T47D (cell line): ENCODE measurements around the gene PRKN.
"Not testable (repeated sequence)": the region's sequence is repeated elsewhere in the genome, so short reads cannot be mapped to it uniquely, and the experiment has no call there.

ENCODE experiments used
- DNase-seq, 2 experiments: peaks; one replicate each; pipeline versions ENCODE4 v3.0.0 to v3.0.0-alpha.2; 2011 to 2012; ENCODE audit warnings: low read depth in 1 of 2, low spot score in 1 of 2
- JUND ChIP-seq: IDR thresholded peaks from 2 replicates; pipeline ENCODE4 v1.6.1; 2012; ENCODE audit warnings: low read depth
- in situ Hi-C: cut with HindIII; loops from 2 replicates; pipeline ENCODE4 v1.10.0; 2016; ENCODE audit warnings: low sequenced_read_pairs, low pct_unique_long_range_greater_than_20kb

The PRKN gene

GRCh38 chr6:162416307-162416706, 311.3 kb downstream of the PRKN start:
- in situ Hi-C loops, result no loop called here
- no peak for DNase-seq
- TF ChIP-seq JUND, result no peak

DNA sequence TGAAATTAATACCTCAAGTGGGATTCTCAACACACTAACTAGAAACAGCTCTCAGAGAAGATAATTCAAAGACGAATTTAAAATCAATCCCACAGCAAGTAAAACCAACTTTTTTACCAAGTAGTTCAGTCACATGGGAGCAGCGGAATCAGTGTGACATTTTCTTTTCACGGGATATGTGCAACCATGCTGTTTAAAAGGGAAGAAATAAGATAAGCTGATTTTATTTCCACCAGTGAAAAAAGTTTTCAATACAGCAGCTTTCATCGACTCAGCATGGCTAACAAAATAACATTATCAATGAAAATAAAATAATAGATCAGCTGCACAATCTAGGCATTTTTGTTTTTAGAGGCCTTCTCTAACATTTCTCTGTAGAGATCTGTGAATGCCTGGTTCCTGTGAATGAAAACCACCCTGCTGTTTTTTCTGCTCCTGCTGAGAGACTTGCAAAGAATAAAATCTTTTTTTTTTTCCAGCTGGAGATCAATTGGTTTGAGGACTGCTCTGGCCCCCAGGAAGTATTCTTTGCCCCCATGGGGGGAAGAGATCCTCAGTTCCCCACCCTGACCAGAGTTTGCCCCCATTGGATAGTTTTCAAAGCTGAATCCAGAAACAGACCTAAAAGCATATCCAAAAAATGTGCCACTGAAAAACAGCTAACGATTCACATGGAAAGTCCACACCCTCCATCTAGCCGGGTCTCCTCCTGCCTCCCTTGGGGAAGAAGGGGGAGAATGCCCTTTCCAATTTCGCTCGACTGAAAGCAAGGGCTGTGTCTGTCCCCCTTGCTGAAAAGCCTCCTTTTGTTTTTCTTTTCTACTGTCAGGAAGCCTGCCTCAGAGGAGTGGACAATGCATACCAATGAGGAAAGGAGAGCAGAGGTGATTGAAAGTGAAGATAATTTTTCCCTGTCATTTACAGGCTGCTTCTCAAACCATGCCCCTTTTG, 317.6 kb downstream of the PRKN start:
- in situ Hi-C loops, result no loop called here
- no peak for TF ChIP-seq JUND
- no peak for DNase-seq

GRCh38 chr6:162408826-162409535, 318.6 kb downstream of the PRKN start:
- in situ Hi-C loops, result no loop called here
- no peak for DNase-seq
- TF ChIP-seq JUND, result no peak

- DNase-seq, result no peak
- in situ Hi-C loops, result no loop called here
- no peak for TF ChIP-seq JUND
Observed at GRCh38 chr6:162404951-162405350, 322.6 kb downstream of the PRKN start.

GRCh38 chr6:162403031-162403430, 324.5 kb downstream of the PRKN start:
- no peak for TF ChIP-seq JUND
- DNase-seq, result no peak
- in situ Hi-C loops, result no loop called here

- no peak for DNase-seq
- no peak for TF ChIP-seq JUND
- in situ Hi-C loops, result no loop called here
Observed at GRCh38 chr6:162395181-162395580, 332.4 kb downstream of the PRKN start.

- DNase-seq, in situ Hi-C loops: not testable (repeated sequence)
Observed at GRCh38 chr6:162390961-162391811, 336.4 kb downstream of the PRKN start.

- TF ChIP-seq JUND, result no peak
- no peak for DNase-seq
- in situ Hi-C loops, result no loop called here
Observed at GRCh38 chr6:162389343-162390085, 338.1 kb downstream of the PRKN start.

DNA sequence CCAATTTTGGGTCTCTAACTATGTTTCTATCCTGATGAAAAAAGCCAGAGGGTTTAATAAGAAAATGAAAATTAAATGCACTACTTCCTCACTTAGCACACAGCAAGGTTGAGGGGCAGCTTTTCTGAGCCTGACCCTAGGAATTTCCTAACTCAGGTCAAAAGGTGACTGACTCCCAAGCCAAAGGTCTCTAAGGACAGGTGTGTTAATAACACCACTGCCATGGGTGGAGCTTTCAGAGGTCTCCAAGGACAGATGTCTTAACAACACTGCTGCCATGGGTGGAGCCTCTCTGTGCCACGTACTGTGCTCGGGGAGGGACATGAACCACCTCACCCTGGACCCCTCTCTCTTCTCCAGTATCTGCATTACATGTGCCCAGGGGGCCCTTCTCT, 339.2 kb downstream of the PRKN start:
- no peak for DNase-seq
- no peak for TF ChIP-seq JUND

GRCh38 chr6:162387718-162388382, 339.7 kb downstream of the PRKN start:
- no peak for DNase-seq
- in situ Hi-C loops, result no loop called here
- TF ChIP-seq JUND, result no peak

More for the DNA sequence above, 339.2 kb downstream of the PRKN start:
- in situ Hi-C loops, result no loop called here

DNA sequence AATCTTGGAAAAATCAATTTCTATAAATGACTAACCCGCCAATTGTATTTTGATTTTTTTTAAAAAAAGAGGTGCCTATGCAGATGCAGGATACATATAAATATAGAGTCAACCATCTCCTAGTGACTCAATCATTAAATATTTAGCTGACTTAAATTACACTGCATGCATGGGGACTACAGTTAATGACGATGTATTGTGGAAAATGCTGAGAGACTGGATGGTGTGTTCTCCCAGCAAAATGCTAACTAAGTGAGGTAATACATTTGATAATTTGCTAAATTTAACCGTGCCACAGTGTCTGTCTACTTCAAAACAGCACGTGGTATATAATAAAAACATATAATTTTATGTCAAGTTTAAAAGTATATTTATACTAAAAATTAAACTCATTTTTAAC, 341.6 kb downstream of the PRKN start:
- TF ChIP-seq JUND, result no peak
- DNase-seq, result no peak
- in situ Hi-C loops, result no loop called here
